ENCODE measurements around the gene TPST1.
"Not testable (repeated sequence)": the region's sequence is repeated elsewhere in the genome, so short reads cannot be mapped to it uniquely, and the experiment has no call there.

Gene TPST1

GRCh38 chr7:66219805-66220204, 14.7 kb downstream of the TPST1 start:
- DNase-seq (ENCODE audit: low read depth): no peak
- H3K4me3 ChIP-seq (ENCODE audit: low read depth, low read length): no peak overlapping the region
- no peak for TF ChIP-seq CTCF (conservative IDR thresholded peaks at IDR 0.05; ENCODE audit: low read depth, low read length)

- DNase-seq (ENCODE audit: low read depth): no peak
- H3K4me3 ChIP-seq (ENCODE audit: low read depth, low read length): no peak overlapping the region
- no peak for TF ChIP-seq CTCF (conservative IDR thresholded peaks at IDR 0.05; ENCODE audit: low read depth, low read length)
Measured at GRCh38 chr7:66221442-66221841, 16.3 kb downstream of the TPST1 start.

DNA sequence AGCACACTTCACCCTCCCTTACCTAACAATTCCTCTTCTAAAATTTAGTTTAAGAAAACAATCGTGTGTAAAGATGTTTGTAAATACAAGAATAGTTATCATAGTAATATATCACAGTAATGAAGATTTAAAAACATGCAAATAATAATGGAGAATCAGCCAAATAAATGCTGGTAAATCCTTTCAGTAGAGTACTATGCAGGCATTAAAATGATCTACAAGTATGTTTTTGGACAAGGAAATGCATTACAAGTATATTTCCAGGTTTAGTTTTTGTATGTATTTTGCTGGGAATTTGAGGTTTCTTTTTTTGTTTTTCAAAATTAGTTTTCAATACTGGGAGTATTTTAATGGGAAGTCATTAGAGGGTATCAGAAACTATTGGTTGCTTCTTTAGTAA, 22.7 kb downstream of the TPST1 start:
- TF ChIP-seq CTCF (conservative IDR thresholded peaks at IDR 0.05; ENCODE audit: low read depth, low read length): no peak
- DNase-seq (ENCODE audit: low read depth): no peak
- no peak overlapping the region for H3K4me3 ChIP-seq (ENCODE audit: low read depth, low read length)

- not testable (repeated sequence) for H3K4me3 ChIP-seq (ENCODE audit: low read depth, low read length); DNase-seq (ENCODE audit: low read depth)
Measured at GRCh38 chr7:66231326-66232216, 26.4 kb downstream of the TPST1 start.

GRCh38 chr7:66233638-66234037, 28.5 kb downstream of the TPST1 start:
- TF ChIP-seq CTCF (conservative IDR thresholded peaks at IDR 0.05; ENCODE audit: low read depth, low read length): no peak
- DNase-seq (ENCODE audit: low read depth): no peak
- no peak overlapping the region for H3K4me3 ChIP-seq (ENCODE audit: low read depth, low read length)

GRCh38 chr7:66236713-66237303, 31.7 kb downstream of the TPST1 start:
- TF ChIP-seq CTCF (conservative IDR thresholded peaks at IDR 0.05; ENCODE audit: low read depth, low read length): no peak
- no peak overlapping the region for H3K4me3 ChIP-seq (ENCODE audit: low read depth, low read length)
- DNase-seq (ENCODE audit: low read depth): no peak

DNA sequence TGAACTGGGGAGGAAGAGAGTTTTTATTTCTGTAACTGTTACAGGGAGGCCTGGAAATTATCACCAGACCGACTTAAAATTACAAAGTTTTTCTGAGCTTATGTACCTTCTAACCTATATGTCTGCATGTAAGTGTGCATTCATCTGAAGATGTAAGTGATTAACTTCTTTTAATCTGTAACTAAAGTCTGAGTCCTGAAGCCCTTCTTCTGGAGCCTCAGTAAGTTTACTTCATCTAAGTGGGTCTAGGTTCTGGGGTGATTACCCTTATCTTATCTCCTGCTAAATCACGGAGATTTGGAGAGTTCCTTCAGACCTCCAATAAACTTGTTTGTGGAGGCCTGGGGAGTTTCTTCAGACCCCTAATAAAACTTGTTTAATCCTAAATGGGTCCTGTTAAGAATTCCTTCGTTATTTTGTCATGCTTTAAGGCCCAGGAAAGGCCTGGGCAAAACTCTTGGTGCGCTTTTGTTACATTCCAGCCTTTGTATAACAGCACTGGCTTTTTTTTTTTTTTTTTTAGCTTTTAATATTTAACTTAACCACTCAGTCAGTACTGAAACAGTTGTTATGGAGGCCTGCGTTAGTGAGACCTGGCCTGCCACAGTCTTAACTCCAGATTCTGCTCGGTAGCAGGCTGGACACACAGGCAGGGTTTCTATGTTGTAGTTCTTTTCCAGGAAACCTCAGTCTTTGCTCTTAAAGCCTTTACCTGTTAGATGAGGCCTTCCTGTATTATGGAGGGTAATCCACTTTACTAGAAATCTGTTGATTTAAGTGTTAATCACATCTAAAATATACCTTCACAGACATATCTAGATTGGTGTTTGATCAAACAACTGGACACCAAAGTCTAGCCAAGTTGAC, 33.0 kb downstream of the TPST1 start:
- no peak overlapping the region for H3K4me3 ChIP-seq (ENCODE audit: low read depth, low read length)
- TF ChIP-seq CTCF (conservative IDR thresholded peaks at IDR 0.05; ENCODE audit: low read depth, low read length): no peak
- no peak for DNase-seq (ENCODE audit: low read depth)

Measured in choroid plexus epithelial cell (primary cell).